ENCODE results near the gene LRP2.

GRCh38 chr2:169298007-169298406 lies 64.3 kb downstream of the LRP2 start:
- TF ChIP-seq CTCF (conservative IDR thresholded peaks at IDR 0.05 in 1 of 2, IDR thresholded peaks at IDR 0.05 in 1 of 2; ENCODE audit: low read depth in 1 of 2, low read length in 2 of 2) (no peak), EZH2 (IDR thresholded peaks at IDR 0.05; ENCODE audit: low read length, missing control alignments) (no peak)
